Erythroblast (primary cell): ENCODE measurements around the gene YTHDF1.

Experiments used
- GATA1 ChIP-seq: IDR thresholded peaks from 2 replicates; pipeline ENCODE4 v1.6.1; 2011; ENCODE audit warnings: low read depth, mild to moderate bottlenecking, control low read depth, low read length, moderate library complexity
- POLR2A ChIP-seq: IDR thresholded peaks from 2 replicates; pipeline ENCODE4 v1.6.1; 2011; ENCODE audit warnings: mild to moderate bottlenecking, low read length

DNA sequence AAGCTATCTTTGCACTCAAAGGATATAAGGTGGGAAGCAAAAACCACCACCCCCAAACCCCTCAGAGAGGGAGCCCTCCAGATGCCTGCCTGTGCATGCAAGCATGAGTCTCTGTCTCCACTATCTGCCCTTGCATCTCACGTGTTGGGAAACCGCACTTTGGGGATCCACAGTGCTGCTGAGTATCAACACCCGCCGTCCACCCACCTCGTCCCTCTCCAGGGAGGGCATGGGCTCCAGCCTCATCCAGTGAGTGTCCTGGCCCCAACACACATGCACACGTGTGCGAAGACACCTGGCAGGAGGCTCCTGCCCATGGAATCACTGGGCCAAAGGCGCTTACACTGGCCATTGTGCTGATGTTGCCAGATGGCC, 3.5 kb upstream of the YTHDF1 start:
- TF ChIP-seq POLR2A (no peak), GATA1 (no peak)
